SK-N-SH (cell line): Measurements from ENCODE around the gene KLF16.
A peak's percentile ranks its signal among the peaks of the same experiment; 100 is the strongest.

Experiments
- ELF1 ChIP-seq: IDR thresholded peaks from 2 replicates; pipeline ENCODE4 v1.4.0; 2012
- EP300 ChIP-seq, 2 experiments: IDR thresholded peaks; 2 replicates each; pipeline versions ENCODE4 v1.4.0 to v1.6.1; 2012; ENCODE audit warnings: borderline replicate concordance in 1 of 2, low read depth in 1 of 2, low read length in 1 of 2
- MXI1 ChIP-seq: IDR thresholded peaks from 2 replicates; pipeline ENCODE4 v1.6.1; 2012; ENCODE audit warnings: mild to moderate bottlenecking, low read depth, low read length, improper control_type of control experiment
- NFIC ChIP-seq: IDR thresholded peaks from 2 replicates; pipeline ENCODE4 v1.4.0; 2012; ENCODE audit warnings: borderline replicate concordance
- RFX5 ChIP-seq: IDR thresholded peaks from 2 replicates; pipeline ENCODE4 v1.6.1; 2012; ENCODE audit warnings: mild to moderate bottlenecking, improper control_type of control experiment, low read length
- SIN3A ChIP-seq: IDR thresholded peaks from 2 replicates; pipeline ENCODE4 v1.6.1; 2012; ENCODE audit warnings: low read depth, mild to moderate bottlenecking, low read length, moderate library complexity, borderline replicate concordance
- TF ChIP-seq, protein P1 (sequence below): fragments of 200-600 bp; sonication (generic); IDR thresholded peaks from 2 replicates; pipeline ENCODE4 v1.6.1; 2017; ENCODE audit warnings: antibody characterized with exemption, mild to moderate bottlenecking, moderate library complexity
- TF ChIP-seq, protein P2 (sequence below): IDR thresholded peaks from 2 replicates; pipeline ENCODE4 v1.6.1; 2012; ENCODE audit warnings: mild to moderate bottlenecking, low read depth, low read length, moderate library complexity
- TF ChIP-seq, protein P3 (sequence below): fragments of 150-350 bp; IDR thresholded peaks from 2 replicates; pipeline ENCODE4 v1.6.1; 2017; ENCODE audit warnings: antibody characterized with exemption, low read length, low read depth, borderline replicate concordance

DNA sequence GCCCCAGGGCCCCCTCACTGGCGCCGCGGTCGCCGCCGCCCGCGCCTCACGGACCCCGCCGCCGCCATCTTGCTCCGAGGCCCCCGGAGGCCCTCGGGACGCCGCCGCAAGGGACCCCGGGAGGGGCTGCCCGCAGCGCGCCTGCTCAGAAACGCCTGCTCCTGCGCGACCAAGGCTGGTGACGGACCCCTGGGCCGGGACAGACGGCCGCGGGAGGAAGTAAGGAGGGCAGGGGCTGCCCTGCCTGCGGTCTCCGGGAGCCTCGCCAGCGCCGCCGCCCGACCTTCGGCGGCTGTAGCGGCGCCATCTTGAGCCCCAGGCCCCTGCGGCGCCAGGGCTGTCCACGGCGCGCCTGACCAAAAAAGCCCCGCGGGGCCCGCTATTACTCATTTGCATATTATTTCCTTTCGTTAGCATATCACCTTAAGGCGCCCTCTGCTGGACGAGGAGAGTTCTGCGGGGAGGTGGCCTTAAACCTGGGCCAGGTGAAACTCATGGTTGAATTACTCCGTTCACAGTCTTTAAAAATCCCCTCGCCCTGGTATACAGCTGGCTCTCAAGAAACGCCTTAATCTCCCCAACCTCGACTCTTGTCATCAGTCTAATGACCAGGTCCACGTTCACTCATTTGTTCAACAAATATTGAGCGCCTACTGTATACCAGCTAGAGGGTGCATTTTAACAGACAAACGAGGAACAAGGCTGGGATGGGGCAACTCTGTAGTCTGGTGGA lies 14.8 kb downstream of the KLF16 start, which contains the start of gene REXO1:
- TF ChIP-seq, protein P1, sequence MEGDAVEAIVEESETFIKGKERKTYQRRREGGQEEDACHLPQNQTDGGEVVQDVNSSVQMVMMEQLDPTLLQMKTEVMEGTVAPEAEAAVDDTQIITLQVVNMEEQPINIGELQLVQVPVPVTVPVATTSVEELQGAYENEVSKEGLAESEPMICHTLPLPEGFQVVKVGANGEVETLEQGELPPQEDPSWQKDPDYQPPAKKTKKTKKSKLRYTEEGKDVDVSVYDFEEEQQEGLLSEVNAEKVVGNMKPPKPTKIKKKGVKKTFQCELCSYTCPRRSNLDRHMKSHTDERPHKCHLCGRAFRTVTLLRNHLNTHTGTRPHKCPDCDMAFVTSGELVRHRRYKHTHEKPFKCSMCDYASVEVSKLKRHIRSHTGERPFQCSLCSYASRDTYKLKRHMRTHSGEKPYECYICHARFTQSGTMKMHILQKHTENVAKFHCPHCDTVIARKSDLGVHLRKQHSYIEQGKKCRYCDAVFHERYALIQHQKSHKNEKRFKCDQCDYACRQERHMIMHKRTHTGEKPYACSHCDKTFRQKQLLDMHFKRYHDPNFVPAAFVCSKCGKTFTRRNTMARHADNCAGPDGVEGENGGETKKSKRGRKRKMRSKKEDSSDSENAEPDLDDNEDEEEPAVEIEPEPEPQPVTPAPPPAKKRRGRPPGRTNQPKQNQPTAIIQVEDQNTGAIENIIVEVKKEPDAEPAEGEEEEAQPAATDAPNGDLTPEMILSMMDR: peak; percentile 98
- TF ChIP-seq RFX5: no peak
- no peak for TF ChIP-seq NFIC
- TF ChIP-seq SIN3A: 0 out of 2 replicates have a peak, but pooled peaks have one; percentile 35
- no peak for TF ChIP-seq MXI1
- TF ChIP-seq, protein P2, sequence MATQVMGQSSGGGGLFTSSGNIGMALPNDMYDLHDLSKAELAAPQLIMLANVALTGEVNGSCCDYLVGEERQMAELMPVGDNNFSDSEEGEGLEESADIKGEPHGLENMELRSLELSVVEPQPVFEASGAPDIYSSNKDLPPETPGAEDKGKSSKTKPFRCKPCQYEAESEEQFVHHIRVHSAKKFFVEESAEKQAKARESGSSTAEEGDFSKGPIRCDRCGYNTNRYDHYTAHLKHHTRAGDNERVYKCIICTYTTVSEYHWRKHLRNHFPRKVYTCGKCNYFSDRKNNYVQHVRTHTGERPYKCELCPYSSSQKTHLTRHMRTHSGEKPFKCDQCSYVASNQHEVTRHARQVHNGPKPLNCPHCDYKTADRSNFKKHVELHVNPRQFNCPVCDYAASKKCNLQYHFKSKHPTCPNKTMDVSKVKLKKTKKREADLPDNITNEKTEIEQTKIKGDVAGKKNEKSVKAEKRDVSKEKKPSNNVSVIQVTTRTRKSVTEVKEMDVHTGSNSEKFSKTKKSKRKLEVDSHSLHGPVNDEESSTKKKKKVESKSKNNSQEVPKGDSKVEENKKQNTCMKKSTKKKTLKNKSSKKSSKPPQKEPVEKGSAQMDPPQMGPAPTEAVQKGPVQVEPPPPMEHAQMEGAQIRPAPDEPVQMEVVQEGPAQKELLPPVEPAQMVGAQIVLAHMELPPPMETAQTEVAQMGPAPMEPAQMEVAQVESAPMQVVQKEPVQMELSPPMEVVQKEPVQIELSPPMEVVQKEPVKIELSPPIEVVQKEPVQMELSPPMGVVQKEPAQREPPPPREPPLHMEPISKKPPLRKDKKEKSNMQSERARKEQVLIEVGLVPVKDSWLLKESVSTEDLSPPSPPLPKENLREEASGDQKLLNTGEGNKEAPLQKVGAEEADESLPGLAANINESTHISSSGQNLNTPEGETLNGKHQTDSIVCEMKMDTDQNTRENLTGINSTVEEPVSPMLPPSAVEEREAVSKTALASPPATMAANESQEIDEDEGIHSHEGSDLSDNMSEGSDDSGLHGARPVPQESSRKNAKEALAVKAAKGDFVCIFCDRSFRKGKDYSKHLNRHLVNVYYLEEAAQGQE: peak; percentile 55; the same call in 1 of the 2 replicates
- TF ChIP-seq, protein P3, sequence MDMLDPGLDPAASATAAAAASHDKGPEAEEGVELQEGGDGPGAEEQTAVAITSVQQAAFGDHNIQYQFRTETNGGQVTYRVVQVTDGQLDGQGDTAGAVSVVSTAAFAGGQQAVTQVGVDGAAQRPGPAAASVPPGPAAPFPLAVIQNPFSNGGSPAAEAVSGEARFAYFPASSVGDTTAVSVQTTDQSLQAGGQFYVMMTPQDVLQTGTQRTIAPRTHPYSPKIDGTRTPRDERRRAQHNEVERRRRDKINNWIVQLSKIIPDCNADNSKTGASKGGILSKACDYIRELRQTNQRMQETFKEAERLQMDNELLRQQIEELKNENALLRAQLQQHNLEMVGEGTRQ: no peak
- peak in 1 of 2 experiments; percentile 27; a peak in 1 of 4 replicates for TF ChIP-seq EP300 (IDR thresholded peaks at IDR 0.05; ENCODE audit: borderline replicate concordance in 1 of 2, low read depth in 1 of 2, low read length in 1 of 2)
- no peak for TF ChIP-seq ELF1
